Neuronal stem cell (in vitro differentiated cells): ENCODE data around the gene KDM4B.

Experiments used
- DNase-seq: peaks from one replicate; pipeline ENCODE4 v3.0.0-alpha.2; 2013; ENCODE audit warnings: low spot score
- H2AFZ ChIP-seq: one replicate; pipeline ENCODE4 v1.6.1; 2013; ENCODE audit warnings: mild to moderate bottlenecking, low read length, inconsistent platforms
- H2AK5ac ChIP-seq: 2 replicates; pipeline ENCODE4 v1.6.1; 2013; ENCODE audit warnings: low read depth, mild to moderate bottlenecking, inconsistent platforms, low read length, moderate library complexity, mixed read lengths
- H2BK120ac ChIP-seq: 2 replicates; pipeline ENCODE4 v1.6.1; 2013; ENCODE audit warnings: low read depth, mild to moderate bottlenecking, inconsistent platforms, low read length, moderate library complexity, mixed read lengths
- H2BK12ac ChIP-seq: one replicate; pipeline ENCODE4 v1.6.1; 2013; ENCODE audit warnings: low read length, inconsistent platforms
- H2BK15ac ChIP-seq: 2 replicates; pipeline ENCODE4 v1.6.1; 2013; ENCODE audit warnings: mild to moderate bottlenecking, low read length, inconsistent platforms, mixed read lengths
- H2BK5ac ChIP-seq: one replicate; pipeline ENCODE4 v1.6.1; 2013; ENCODE audit warnings: inconsistent platforms, mild to moderate bottlenecking, low read length, moderate library complexity
- H3K14ac ChIP-seq: one replicate; pipeline ENCODE4 v1.6.1; 2013; ENCODE audit warnings: low read length, inconsistent platforms
- H3K18ac ChIP-seq: 2 replicates; pipeline ENCODE4 v1.6.1; 2013; ENCODE audit warnings: low read length, inconsistent platforms
- H3K23ac ChIP-seq: 2 replicates; pipeline ENCODE4 v1.6.1; 2013; ENCODE audit warnings: low read depth, mild to moderate bottlenecking, mixed read lengths, low read length, inconsistent platforms; ENCODE audit not compliant: poor library complexity
- H3K27ac ChIP-seq: replicated peaks from 3 replicates; pipeline ENCODE4 v1.5.1; 2013; ENCODE audit warnings: low read length, inconsistent platforms
- H3K27me3 ChIP-seq, 3 experiments: 2 replicates each; pipeline ENCODE4 v1.6.1; 2013; ENCODE audit warnings: low read length in 3 of 3, mild to moderate bottlenecking in 2 of 3, inconsistent platforms in 1 of 3, low read depth in 1 of 3, mixed read lengths in 1 of 3, moderate library complexity in 1 of 3; ENCODE audit not compliant: control insufficient read depth in 3 of 3, insufficient read depth in 3 of 3
- H3K36me3 ChIP-seq, 2 donors: replicated peaks in 1 of 2; 2 replicates each; pipeline ENCODE4 v1.6.1; 2013; ENCODE audit warnings: low read length in 2 of 2; ENCODE audit not compliant: control insufficient read depth in 2 of 2, insufficient read depth in 2 of 2
- H3K4ac ChIP-seq: 2 replicates; pipeline ENCODE4 v1.6.1; 2013; ENCODE audit warnings: inconsistent platforms, mild to moderate bottlenecking, low read length, moderate library complexity
- H3K4me1 ChIP-seq, 2 donors: 1 replicate in 1 of 2; 2 replicates in 1 of 2; pipeline ENCODE4 v1.6.1; 2013; ENCODE audit warnings: low read length in 2 of 2, low read depth in 1 of 2; ENCODE audit not compliant: control insufficient read depth in 2 of 2, insufficient read depth in 1 of 2
- H3K4me2 ChIP-seq: one replicate; pipeline ENCODE4 v1.6.1; 2013; ENCODE audit warnings: mild to moderate bottlenecking, low read length, inconsistent platforms; ENCODE audit not compliant: insufficient read depth, poor library complexity, severe bottlenecking
- H3K4me3 ChIP-seq, 2 donors: 2 replicates each; pipeline ENCODE4 v1.5.1; 2013; ENCODE audit warnings: low read length in 2 of 2, mild to moderate bottlenecking in 2 of 2, inconsistent platforms in 1 of 2, moderate library complexity in 1 of 2
- H3K79me1 ChIP-seq: one replicate; pipeline ENCODE4 v1.6.1; 2013; ENCODE audit warnings: low read depth, mild to moderate bottlenecking, inconsistent platforms, low read length, moderate library complexity
- H3K9ac ChIP-seq: one replicate; pipeline ENCODE4 v1.6.1; 2013; ENCODE audit warnings: mild to moderate bottlenecking, low read depth, low read length, inconsistent platforms; ENCODE audit not compliant: poor library complexity
- H3K9me3 ChIP-seq, 2 donors: replicated peaks in 1 of 2; 2 replicates each; pipeline versions ENCODE3 to v1.6.1; 2013; ENCODE audit warnings: low read length in 2 of 2, mild to moderate bottlenecking in 2 of 2, inconsistent platforms in 1 of 2, low read depth in 1 of 2, mixed read lengths in 1 of 2, moderate library complexity in 1 of 2; ENCODE audit not compliant: control insufficient read depth in 2 of 2, insufficient read depth in 1 of 2
- H4K8ac ChIP-seq: one replicate; pipeline ENCODE4 v1.6.1; 2013; ENCODE audit warnings: low read depth, mild to moderate bottlenecking, inconsistent platforms, low read length, moderate library complexity
- H4K91ac ChIP-seq: one replicate; pipeline ENCODE4 v1.6.1; 2013; ENCODE audit warnings: low read length, low read depth, mild to moderate bottlenecking, inconsistent platforms; ENCODE audit not compliant: poor library complexity
- WGBS, 2 donors: extraction: QIAGEN DNeasy Blood & Tissue Kit; methylation state at CpG; one replicate each; pipeline ENCODE4 v1.1.7; 2013; ENCODE audit warnings: missing lambda C conversion rate in 2 of 2, mixed read lengths in 1 of 2; ENCODE audit not compliant: insufficient read length in 2 of 2, insufficient replicate concordance in 1 of 2; ENCODE audit errors: extremely low coverage in 2 of 2; 5-methylcytosine and 5-hydroxymethylcytosine counted together

KDM4B gene

GRCh38 chr19:5111051-5111450 lies 142.1 kb downstream of the KDM4B start:
- Histone ChIP-seq H3K4me2 (no peak overlapping the region), H3K4ac (no peak overlapping the region), H2BK5ac (peak overlapping the region; percentile 28), H3K4me1 (peaks cover 16 to 32% of the 10 kb centered on the region in 2 donors), H2BK120ac (no peak overlapping the region), H3K23ac (peak overlapping the region; percentile 52), H3K9ac (no peak overlapping the region), H3K9me3 (no peaks in the 10 kb centered on the region), H3K14ac (no peak overlapping the region), H2BK12ac (no peak overlapping the region), H4K8ac (no peak overlapping the region), H3K18ac (no peak overlapping the region), H2AFZ (no peak overlapping the region), H3K27ac (no peak overlapping the region), H3K27me3 (no peaks in the 10 kb centered on the region), H3K4me3 (no peak overlapping the region), H3K36me3 (peaks cover 2 to 52% of the 10 kb centered on the region in 2 donors), H4K91ac (no peak overlapping the region), H3K79me1 (no peaks in the 10 kb centered on the region), H2AK5ac (no peak overlapping the region), H2BK15ac (no peak overlapping the region)
- no CpG with 5 or more reads among the region's 21 CpGs for WGBS, 2 donors
- DNase-seq = no peak

- no peak overlapping the region for H3K4me3 ChIP-seq
- H3K27ac ChIP-seq = no peak overlapping the region
- no peak overlapping the region for H3K4ac ChIP-seq
Measured at GRCh38 chr19:5112175-5112574, 143.3 kb downstream of the KDM4B start.

GRCh38 chr19:5112681-5113575 lies 144.0 kb downstream of the KDM4B start:
- Histone ChIP-seq H4K91ac (no peak overlapping the region), H3K14ac (no peak overlapping the region), H3K18ac (peak overlapping the region; percentile 88), H2BK5ac (no peak overlapping the region), H3K27ac (no peak overlapping the region), H3K9me3 (peaks cover 7 to 8% of the 10 kb centered on the region in 2 donors), H3K4ac (no peak overlapping the region), H3K27me3 (no peaks in the 10 kb centered on the region), H2BK12ac (no peak overlapping the region), H3K23ac (no peak overlapping the region), H2BK120ac (no peak overlapping the region), H2BK15ac (no peak overlapping the region), H3K9ac (no peak overlapping the region), H3K36me3 (peaks cover 2 to 45% of the 10 kb centered on the region in 2 donors), H2AK5ac (peak overlapping the region; percentile 91), H3K4me1 (peaks cover 16 to 27% of the 10 kb centered on the region in 2 donors), H3K4me2 (no peak overlapping the region), H3K79me1 (no peaks in the 10 kb centered on the region), H4K8ac (no peak overlapping the region), H3K4me3 (no peak overlapping the region), H2AFZ (no peak overlapping the region)
- DNase-seq = no peak
- no CpG with 5 or more reads among the region's 27 CpGs for WGBS, 2 donors

More at GRCh38 chr19:5112175-5112574, 143.3 kb downstream of the KDM4B start:
- Histone ChIP-seq H4K8ac (no peak overlapping the region), H3K9ac (no peak overlapping the region), H3K36me3 (peaks cover 2 to 51% of the 10 kb centered on the region in 2 donors), H4K91ac (no peak overlapping the region), H3K4me2 (no peak overlapping the region), H3K14ac (no peak overlapping the region), H2AFZ (no peak overlapping the region), H2BK120ac (no peak overlapping the region), H3K4me1 (peaks cover 16 to 27% of the 10 kb centered on the region in 2 donors), H2BK15ac (no peak overlapping the region), H2BK12ac (no peak overlapping the region), H2BK5ac (no peak overlapping the region), H2AK5ac (no peak overlapping the region), H3K23ac (no peak overlapping the region), H3K79me1 (no peaks in the 10 kb centered on the region), H3K27me3 (no peaks in the 10 kb centered on the region), H3K9me3 (peaks cover 7 to 8% of the 10 kb centered on the region in 2 donors), H3K18ac (peak overlapping the region; percentile 35)
- no CpG with 5 or more reads among the region's 6 CpGs for WGBS, 2 donors
- no peak for DNase-seq
